Measurements from ENCODE around the gene BRIX1.

The BRIX1 gene

DNA sequence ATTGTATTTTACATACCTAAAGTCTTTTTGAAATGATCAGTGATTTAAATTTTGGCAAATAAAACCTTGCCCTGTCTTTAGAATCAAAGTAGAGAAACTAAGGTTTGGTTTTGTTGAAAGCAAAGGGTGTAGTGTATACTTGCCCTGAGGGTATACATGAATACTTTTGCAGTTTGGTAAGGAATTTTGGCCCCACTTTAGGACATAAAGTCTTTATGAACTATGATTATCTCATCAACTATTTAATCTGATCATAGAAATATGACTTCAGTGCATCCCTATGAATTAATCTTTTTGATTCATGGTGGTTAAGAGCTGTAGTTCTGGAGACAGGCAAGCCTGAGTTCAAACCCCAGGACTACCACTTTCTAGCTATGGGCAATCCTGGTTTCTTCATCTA, 17.9 kb upstream of the BRIX1 start:
- TF ChIP-seq, protein P1, sequence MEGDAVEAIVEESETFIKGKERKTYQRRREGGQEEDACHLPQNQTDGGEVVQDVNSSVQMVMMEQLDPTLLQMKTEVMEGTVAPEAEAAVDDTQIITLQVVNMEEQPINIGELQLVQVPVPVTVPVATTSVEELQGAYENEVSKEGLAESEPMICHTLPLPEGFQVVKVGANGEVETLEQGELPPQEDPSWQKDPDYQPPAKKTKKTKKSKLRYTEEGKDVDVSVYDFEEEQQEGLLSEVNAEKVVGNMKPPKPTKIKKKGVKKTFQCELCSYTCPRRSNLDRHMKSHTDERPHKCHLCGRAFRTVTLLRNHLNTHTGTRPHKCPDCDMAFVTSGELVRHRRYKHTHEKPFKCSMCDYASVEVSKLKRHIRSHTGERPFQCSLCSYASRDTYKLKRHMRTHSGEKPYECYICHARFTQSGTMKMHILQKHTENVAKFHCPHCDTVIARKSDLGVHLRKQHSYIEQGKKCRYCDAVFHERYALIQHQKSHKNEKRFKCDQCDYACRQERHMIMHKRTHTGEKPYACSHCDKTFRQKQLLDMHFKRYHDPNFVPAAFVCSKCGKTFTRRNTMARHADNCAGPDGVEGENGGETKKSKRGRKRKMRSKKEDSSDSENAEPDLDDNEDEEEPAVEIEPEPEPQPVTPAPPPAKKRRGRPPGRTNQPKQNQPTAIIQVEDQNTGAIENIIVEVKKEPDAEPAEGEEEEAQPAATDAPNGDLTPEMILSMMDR (IDR thresholded peaks at IDR 0.05), result no peak

DNA sequence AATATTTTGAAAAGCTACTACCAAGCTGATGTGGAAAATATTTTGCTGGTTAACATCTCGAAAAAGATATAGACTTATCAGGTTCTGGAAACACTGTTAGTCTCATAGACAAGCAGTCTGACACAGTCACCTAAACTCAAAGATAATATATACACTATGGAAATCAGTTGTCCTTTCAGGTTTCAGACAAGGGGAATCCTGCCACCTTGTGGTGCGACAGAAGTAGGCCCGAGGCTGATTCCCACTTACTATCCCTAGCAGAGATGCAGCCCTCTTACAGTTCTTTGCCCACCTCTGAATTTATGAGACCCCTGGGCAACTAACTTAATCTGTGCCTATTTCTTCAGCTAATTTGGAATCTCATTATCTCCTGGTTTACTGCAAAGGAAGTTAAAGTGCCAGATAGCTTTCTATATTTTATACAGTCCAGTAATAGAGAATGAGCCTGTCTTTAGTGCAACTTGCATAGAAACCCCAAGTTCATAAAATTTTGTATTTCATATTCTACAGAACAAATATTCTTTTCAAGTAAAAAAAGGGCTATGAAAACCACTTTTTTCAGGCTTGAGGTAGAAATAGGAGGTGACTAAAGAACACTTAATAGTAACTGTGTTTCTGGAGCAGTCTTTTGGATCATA, 17.1 kb upstream of the BRIX1 start:
- TF ChIP-seq, protein P1 (IDR thresholded peaks at IDR 0.05), result peak; percentile 89

DNA sequence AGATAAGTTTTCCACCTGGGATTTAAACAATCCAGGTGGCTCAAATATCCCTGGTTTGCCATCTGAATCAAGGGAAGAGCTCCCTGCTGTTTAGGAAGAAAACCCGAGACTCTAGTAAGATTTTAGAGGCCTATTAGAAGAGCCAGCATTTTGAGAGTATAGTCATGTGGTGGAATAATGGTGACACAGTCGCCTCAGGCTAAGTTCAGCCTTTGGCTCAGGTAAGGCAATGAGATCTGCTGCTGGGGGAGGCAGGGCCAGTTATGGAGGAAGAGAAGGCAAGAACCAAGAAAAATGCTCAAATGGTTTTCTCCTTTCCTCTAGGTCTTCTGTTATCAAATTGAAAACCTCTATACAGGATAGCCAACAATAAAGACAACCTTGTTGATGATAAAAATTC, 16.4 kb upstream of the BRIX1 start:
- TF ChIP-seq, protein P1 (IDR thresholded peaks at IDR 0.05), result no peak

DNA sequence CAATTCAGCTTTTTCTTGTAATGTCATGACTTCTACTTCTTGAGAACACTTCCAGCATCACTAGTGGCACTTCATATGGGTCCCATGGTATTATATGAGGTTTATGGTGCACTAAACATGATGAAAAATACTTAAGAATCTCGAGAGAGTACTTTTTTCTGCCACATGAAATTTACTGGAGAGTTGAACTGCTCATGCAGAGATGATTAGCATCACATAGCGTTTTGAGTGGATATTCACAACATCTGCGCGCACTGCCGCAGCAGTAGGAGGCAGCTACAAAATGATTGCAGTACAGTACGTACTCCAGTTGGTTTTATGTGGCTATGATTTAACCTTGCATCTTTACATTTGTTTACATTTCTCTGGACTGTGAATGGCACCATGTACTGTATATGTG, 14.9 kb upstream of the BRIX1 start:
- TF ChIP-seq, protein P1 (IDR thresholded peaks at IDR 0.05), result no peak

DNA sequence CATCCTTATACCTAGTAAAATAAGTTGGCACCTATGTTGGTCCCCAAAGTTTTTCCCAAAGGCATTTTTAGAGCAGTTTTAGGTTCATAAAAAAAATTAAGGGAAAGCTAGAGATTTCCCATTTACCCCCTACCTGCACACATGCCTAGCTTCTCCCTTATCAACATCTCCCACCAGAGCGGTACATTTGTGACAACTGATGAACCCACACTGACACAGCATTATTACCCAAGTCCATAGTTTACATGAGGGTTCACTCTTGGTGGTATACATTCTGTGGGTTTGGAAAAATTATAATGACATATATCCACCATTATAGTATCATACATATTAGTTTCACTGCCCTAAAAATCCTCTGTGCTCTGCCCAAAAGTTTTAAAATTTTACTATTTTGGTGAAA, 12.3 kb upstream of the BRIX1 start:
- TF ChIP-seq, protein P1 (IDR thresholded peaks at IDR 0.05), result no peak

DNA sequence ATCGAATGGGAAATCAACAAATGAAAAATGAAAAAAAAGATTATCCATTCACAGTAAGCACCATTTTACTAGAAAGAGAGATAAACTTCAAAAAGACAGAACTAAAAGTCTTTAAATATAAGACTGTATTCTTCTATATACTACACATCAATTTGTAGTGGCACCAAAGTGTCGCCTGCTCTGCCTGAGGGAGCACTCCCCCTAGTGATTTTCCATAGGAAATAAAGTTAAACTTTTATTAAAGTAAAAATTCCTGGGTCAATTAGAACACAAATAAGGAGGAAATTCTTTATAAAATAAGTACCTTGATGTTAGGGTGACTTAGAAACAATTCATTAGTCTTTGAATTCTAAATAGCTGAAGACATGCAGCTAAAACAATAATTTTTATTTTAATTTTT, 9.9 kb upstream of the BRIX1 start:
- TF ChIP-seq, protein P1 (IDR thresholded peaks at IDR 0.05), result peak; percentile 66

DNA sequence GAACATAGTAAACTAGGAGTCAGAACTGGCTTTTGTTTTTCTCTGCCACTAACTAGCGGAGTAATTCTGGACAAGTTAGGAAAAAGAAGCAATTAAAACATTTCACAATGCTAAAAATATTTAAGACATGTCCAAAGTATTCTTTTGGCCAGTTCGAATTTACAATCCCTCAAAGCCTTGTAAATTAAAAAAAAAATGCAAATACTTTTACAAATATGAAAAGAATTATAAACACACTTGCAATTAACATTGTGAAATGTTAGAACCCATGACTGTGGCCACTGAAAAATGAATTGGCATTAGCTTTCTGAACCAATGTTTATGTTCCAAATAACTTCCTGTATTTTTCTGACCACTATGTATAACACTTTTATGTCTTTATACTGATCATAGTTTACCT, 2.4 kb upstream of the BRIX1 start:
- TF ChIP-seq, protein P1 (IDR thresholded peaks at IDR 0.05), result no peak

DNA sequence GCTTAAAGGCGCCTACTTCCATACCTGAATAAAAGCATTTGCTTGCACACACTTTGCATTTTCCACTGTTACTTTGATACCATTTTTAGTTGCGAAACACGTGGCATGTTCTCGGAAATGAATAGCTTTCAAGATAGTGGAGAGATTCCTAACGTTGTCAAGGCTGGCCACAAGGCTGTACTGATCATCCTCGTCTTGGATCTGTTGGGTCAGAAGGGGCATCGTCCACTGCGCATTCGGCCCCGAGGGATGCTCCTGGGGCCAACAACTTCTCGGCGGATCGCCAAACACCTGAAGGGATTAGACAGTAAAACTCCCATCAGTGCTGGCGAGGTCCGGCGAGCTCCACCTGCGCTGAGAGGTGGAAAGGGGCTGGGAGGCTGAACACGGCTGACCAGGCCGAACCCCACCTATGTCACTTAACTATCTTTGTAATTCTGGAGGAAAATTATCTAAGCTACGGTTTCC, 806 bp upstream of the BRIX1 start:
- TF ChIP-seq, protein P1 (IDR thresholded peaks at IDR 0.05), result no peak
